Measurements from ENCODE around the gene MIB1. TPM values are rescaled to one million over a fixed set of nuclear protein-coding genes. Genes with fewer than 3 reads are reported as not detected.
A peak's percentile ranks its signal among the peaks of the same experiment; 100 is the strongest.
"Not testable (repeated sequence)": the region's sequence is repeated elsewhere in the genome, so short reads cannot be mapped to it uniquely, and the experiment has no call there.

The MIB1 gene
- total RNA-seq, 4 donors from 2014 or later, result 24.9 to 31.7 (median 28.6) TPM

- no peak for ATAC-seq (ENCODE audit: low FRiP score)
- no peak for TF ChIP-seq CTCF (IDR thresholded peaks at IDR 0.05)
- no peak for DNase-seq (ENCODE audit: low spot score)
Measured at GRCh38 chr18:21733011-21733410, 7.6 kb upstream of the MIB1 start.

GRCh38 chr18:21735452-21736015, 5.1 kb upstream of the MIB1 start:
- no peak for TF ChIP-seq CTCF (IDR thresholded peaks at IDR 0.05)
- DNase-seq (ENCODE audit: low spot score) (no peak), ATAC-seq (ENCODE audit: low FRiP score) (no peak)

GRCh38 chr18:21736926-21737325, 3.7 kb upstream of the MIB1 start:
- DNase-seq (ENCODE audit: low spot score); ATAC-seq (ENCODE audit: low FRiP score): not testable (repeated sequence)

- DNase-seq (ENCODE audit: low spot score) (no peak), ATAC-seq (ENCODE audit: low FRiP score) (peak; percentile 33)
- TF ChIP-seq CTCF (IDR thresholded peaks at IDR 0.05), result no peak
Measured at GRCh38 chr18:21739604-21740537, 721 bp upstream of the MIB1 start.

- ATAC-seq (ENCODE audit: low FRiP score) (no peak), DNase-seq (ENCODE audit: low spot score) (no peak)
- no peak for TF ChIP-seq CTCF (IDR thresholded peaks at IDR 0.05)
Measured at GRCh38 chr18:21741312-21741561, 645 bp downstream of the MIB1 start.

GRCh38 chr18:21741562-21742314, 1.1 kb downstream of the MIB1 start:
- TF ChIP-seq CTCF (IDR thresholded peaks at IDR 0.05), result no peak
- ATAC-seq (ENCODE audit: low FRiP score), result peak; percentile 4
- DNase-seq (ENCODE audit: low spot score), result no peak

GRCh38 chr18:21742315-21742687, 1.7 kb downstream of the MIB1 start:
- no peak for ATAC-seq (ENCODE audit: low FRiP score)
- DNase-seq (ENCODE audit: low spot score), result no peak
- TF ChIP-seq CTCF (IDR thresholded peaks at IDR 0.05), result no peak

All from omental fat pad (tissue), 4 donors.